H9 (cell line): ENCODE data around the gene RAB11A. TPM values are rescaled to one million over a fixed set of nuclear protein-coding genes. Genes with fewer than 3 reads are reported as not detected.

Experiments used
- DNase-seq: peaks from one replicate; pipeline ENCODE4 v3.0.0-alpha.2; 2017
- H2AFZ ChIP-seq: one replicate; pipeline ENCODE4 v1.6.1; 2013; ENCODE audit warnings: mild to moderate bottlenecking, low read length, control low read depth, moderate library complexity
- H2AK5ac ChIP-seq: 2 replicates; pipeline ENCODE4 v1.6.1; 2013; ENCODE audit warnings: low read length, control low read depth, mixed read lengths; ENCODE audit not compliant: insufficient read length
- H2BK120ac ChIP-seq: one replicate; pipeline ENCODE4 v1.6.1; 2013; ENCODE audit warnings: low read depth, mild to moderate bottlenecking, low read length, control low read depth, inconsistent platforms; ENCODE audit not compliant: poor library complexity, severe bottlenecking
- H2BK12ac ChIP-seq: 2 replicates; pipeline ENCODE4 v1.6.1; 2013; ENCODE audit warnings: low read length, control low read depth, mixed read lengths, low read depth; ENCODE audit not compliant: insufficient read length
- H2BK15ac ChIP-seq: 2 replicates; pipeline ENCODE4 v1.6.1; 2013; ENCODE audit warnings: low read depth, low read length, control low read depth
- H2BK20ac ChIP-seq: one replicate; pipeline ENCODE4 v1.6.1; 2013; ENCODE audit warnings: low read depth, mild to moderate bottlenecking, low read length, control low read depth, inconsistent platforms; ENCODE audit not compliant: poor library complexity, severe bottlenecking
- H2BK5ac ChIP-seq: 2 replicates; pipeline ENCODE4 v1.6.1; 2013; ENCODE audit warnings: low read length, control low read depth, mixed read lengths; ENCODE audit not compliant: insufficient read length
- H3K14ac ChIP-seq: 2 replicates; pipeline ENCODE4 v1.6.1; 2013; ENCODE audit warnings: low read length, control low read depth; ENCODE audit not compliant: insufficient read depth
- H3K18ac ChIP-seq: 2 replicates; pipeline ENCODE4 v1.6.1; 2013; ENCODE audit warnings: low read depth, mild to moderate bottlenecking, mixed read lengths, low read length, control low read depth; ENCODE audit not compliant: insufficient read length
- H3K23ac ChIP-seq: 2 replicates; pipeline ENCODE4 v1.6.1; 2013; ENCODE audit warnings: low read length, control low read depth, mixed read lengths, low read depth; ENCODE audit not compliant: insufficient read length
- H3K23me2 ChIP-seq: 2 replicates; pipeline ENCODE4 v1.6.1; 2013; ENCODE audit warnings: low read depth, mild to moderate bottlenecking, mixed read lengths, low read length, control low read depth; ENCODE audit not compliant: insufficient read length, poor library complexity, severe bottlenecking
- H3K27ac ChIP-seq: 2 replicates; pipeline ENCODE4 v1.5.1; 2013; ENCODE audit warnings: low read length, control low read depth, mixed read lengths, low read depth; ENCODE audit not compliant: insufficient read length
- H3K27me3 ChIP-seq: 2 replicates; pipeline ENCODE4 v1.6.1; 2013; ENCODE audit warnings: low read length, control low read depth, inconsistent platforms; ENCODE audit not compliant: insufficient read depth
- H3K4ac ChIP-seq: 2 replicates; pipeline ENCODE4 v1.6.1; 2013; ENCODE audit warnings: low read depth, mild to moderate bottlenecking, control low read depth, inconsistent platforms, low read length, moderate library complexity
- H3K4me1 ChIP-seq: 2 replicates; pipeline ENCODE4 v1.6.1; 2013; ENCODE audit warnings: low read length, control low read depth, inconsistent platforms; ENCODE audit not compliant: insufficient read depth
- H3K4me2 ChIP-seq: 2 replicates; pipeline ENCODE4 v1.6.1; 2013; ENCODE audit warnings: low read length, control low read depth, mixed read lengths; ENCODE audit not compliant: insufficient read length, insufficient read depth
- H3K56ac ChIP-seq: 2 replicates; pipeline ENCODE4 v1.6.1; 2013; ENCODE audit warnings: low read depth, mild to moderate bottlenecking, mixed read lengths, low read length, control low read depth; ENCODE audit not compliant: insufficient read length
- H3K79me1 ChIP-seq: 2 replicates; pipeline ENCODE4 v1.6.1; 2013; ENCODE audit warnings: low read depth, mild to moderate bottlenecking, moderate library complexity, low read length, control low read depth, inconsistent platforms; ENCODE audit not compliant: insufficient read depth, poor library complexity, severe bottlenecking
- H3K79me2 ChIP-seq: 2 replicates; pipeline ENCODE4 v1.6.1; 2013; ENCODE audit warnings: low read length, control low read depth, inconsistent platforms; ENCODE audit not compliant: insufficient read depth
- H3K9ac ChIP-seq: 2 replicates; pipeline ENCODE4 v1.6.1; 2013; ENCODE audit warnings: low read length, control low read depth, mixed read lengths; ENCODE audit not compliant: insufficient read length; ENCODE audit errors: extremely low read depth
- H3K9me3 ChIP-seq: one replicate; pipeline ENCODE4 v1.6.1; 2013; ENCODE audit warnings: low read depth, low read length, inconsistent platforms; ENCODE audit not compliant: control insufficient read depth
- H3T11ph ChIP-seq: one replicate; pipeline ENCODE4 v1.6.1; 2013; ENCODE audit warnings: mild to moderate bottlenecking, low read length, control low read depth, inconsistent platforms
- H4K20me1 ChIP-seq: one replicate; pipeline ENCODE4 v1.6.1; 2013; ENCODE audit not compliant: control insufficient read depth, insufficient read length, insufficient read depth
- H4K5ac ChIP-seq: 2 replicates; pipeline ENCODE4 v1.6.1; 2013; ENCODE audit warnings: low read depth, mild to moderate bottlenecking, mixed read lengths, low read length, control low read depth; ENCODE audit not compliant: insufficient read length
- H4K8ac ChIP-seq: replicated peaks from 2 replicates; pipeline ENCODE4 v1.6.1; 2013; ENCODE audit warnings: low read length, control low read depth, mixed read lengths, low read depth; ENCODE audit not compliant: insufficient read length
- H4K91ac ChIP-seq: 2 replicates; pipeline ENCODE4 v1.6.1; 2013; ENCODE audit warnings: low read depth, mild to moderate bottlenecking, moderate library complexity, mixed read lengths, low read length, control low read depth; ENCODE audit not compliant: insufficient read length
- H3K27ac Mint-ChIP-seq, 3 experiments: 2 replicates in 2 of 3; 3 replicates in 1 of 3; pipeline ENCODE4 v1.8.0; 2020 to 2021; ENCODE audit warnings: mixed read lengths in 3 of 3, mild to moderate bottlenecking in 1 of 3, moderate library complexity in 1 of 3
- H3K27me3 Mint-ChIP-seq: 2 replicates; pipeline ENCODE4 v1.8.0; 2021; ENCODE audit warnings: low read depth, mild to moderate bottlenecking, moderate library complexity, mixed read lengths
- H3K36me3 Mint-ChIP-seq, 3 experiments: 2 replicates in 2 of 3; 3 replicates in 1 of 3; pipeline ENCODE4 v1.8.0; 2020 to 2021; ENCODE audit warnings: low read depth in 3 of 3, mixed read lengths in 3 of 3; ENCODE audit not compliant: insufficient read depth in 1 of 3
- H3K4me1 Mint-ChIP-seq, 2 experiments: 2 replicates each; pipeline ENCODE4 v1.8.0; 2020; ENCODE audit warnings: mixed read lengths in 2 of 2
- H3K4me3 Mint-ChIP-seq, 2 experiments: 2 replicates in 1 of 2; 3 replicates in 1 of 2; pipeline ENCODE4 v1.8.0; 2020 to 2021; ENCODE audit warnings: mild to moderate bottlenecking in 2 of 2, mixed read lengths in 2 of 2, moderate library complexity in 1 of 2
- H3K9me3 Mint-ChIP-seq, 2 experiments: 2 replicates in 1 of 2; 3 replicates in 1 of 2; pipeline ENCODE4 v1.8.0; 2020; ENCODE audit warnings: mild to moderate bottlenecking in 2 of 2, mixed read lengths in 2 of 2, moderate library complexity in 1 of 2
- WGBS: extraction: QIAGEN DNeasy Blood & Tissue Kit; methylation state at CpG from one replicate; pipeline ENCODE4 v1.1.7; 2013; ENCODE audit warnings: missing lambda C conversion rate, low lambda C conversion rate, mixed read lengths; ENCODE audit not compliant: insufficient read length; ENCODE audit errors: extremely low coverage; 5-methylcytosine and 5-hydroxymethylcytosine counted together
- total RNA-seq: library from RNA; stranded (reverse); gene quantifications from 2 replicates; pipeline ENCODE4 v1.2.1, GENCODE V29; 2021
- TF ChIP-seq, protein P1 (sequence below): fragments of 200-600 bp; sonication (generic); conservative IDR thresholded peaks from 3 replicates; pipeline ENCODE4 v1.8.0; 2021; ENCODE audit warnings: antibody characterized with exemption, mild to moderate bottlenecking

Gene RAB11A
- total RNA-seq, 1 experiment from 2014 or later: 217 TPM

DNA sequence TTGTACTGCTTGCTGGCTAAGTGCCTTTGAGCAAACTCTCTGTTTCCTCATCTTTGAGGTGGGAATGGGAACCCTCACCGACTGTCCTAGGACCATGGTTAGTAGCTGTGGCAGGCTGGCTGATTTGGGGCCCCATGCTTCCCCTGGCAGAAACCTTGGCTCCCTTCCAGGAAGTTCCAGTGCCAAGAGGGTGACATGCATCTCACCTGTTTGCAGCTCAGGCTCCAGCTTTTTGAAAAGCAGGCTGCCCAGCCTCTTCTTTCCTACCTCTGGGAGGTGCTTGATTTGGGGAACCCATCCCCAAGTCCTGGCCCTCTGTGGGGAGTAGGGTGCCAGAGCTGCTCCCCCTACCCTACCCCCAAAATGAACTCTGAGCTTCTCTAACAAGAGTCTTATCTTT lies 50.8 kb downstream of the RAB11A start:
- H4K8ac ChIP-seq: no peak overlapping the region
- Mint-ChIP-seq H3K27me3 (no peaks in the 10 kb centered on the region), H3K27ac (no peak overlapping the region)

More for the DNA sequence above, 50.8 kb downstream of the RAB11A start:
- peaks cover 2% of the 10 kb centered on the region; the same call in 1 of the 2 replicates for H3K4me1 ChIP-seq
- no peak for DNase-seq
- H3K79me2 ChIP-seq: no peaks in the 10 kb centered on the region
- no CpG with 5 or more reads among the region's 1 CpG for whole genome bisulfite sequencing
- no peak overlapping the region for H3K9ac ChIP-seq
- no peaks in the 10 kb centered on the region for H3K9me3 Mint-ChIP-seq
- no peaks in the 10 kb centered on the region for H3K23me2 ChIP-seq
- H3K9me3 ChIP-seq: no peaks in the 10 kb centered on the region
- no peak overlapping the region for H2BK12ac ChIP-seq
- H2BK20ac ChIP-seq: no peak overlapping the region
- no peak overlapping the region for H3K4me3 Mint-ChIP-seq
- H3K79me1 ChIP-seq: no peaks in the 10 kb centered on the region
- no peak overlapping the region for H2BK15ac ChIP-seq
- no peak overlapping the region for H2AFZ ChIP-seq
- H2BK120ac ChIP-seq: no peak overlapping the region
- no peak overlapping the region for H2BK5ac ChIP-seq
- no peak overlapping the region for H3K4me2 ChIP-seq
- no peak overlapping the region for H4K91ac ChIP-seq
- H4K20me1 ChIP-seq: no peaks in the 10 kb centered on the region
- H3K14ac ChIP-seq: no peak overlapping the region
- H3K56ac ChIP-seq: no peak overlapping the region
- no peak overlapping the region for H3K27ac ChIP-seq
- H3K4me1 Mint-ChIP-seq: peaks cover 30 to 44% of the 10 kb centered on the region in 2 experiments
- H3T11ph ChIP-seq: no peak overlapping the region
- no peak overlapping the region for H3K4ac ChIP-seq
- no peak overlapping the region for H3K18ac ChIP-seq
- no peaks in the 10 kb centered on the region for H3K36me3 Mint-ChIP-seq
- H2AK5ac ChIP-seq: no peak overlapping the region
- no peaks in the 10 kb centered on the region for H3K27me3 ChIP-seq
- H3K23ac ChIP-seq: no peak overlapping the region
- no peak overlapping the region for H4K5ac ChIP-seq
- TF ChIP-seq, protein P1, sequence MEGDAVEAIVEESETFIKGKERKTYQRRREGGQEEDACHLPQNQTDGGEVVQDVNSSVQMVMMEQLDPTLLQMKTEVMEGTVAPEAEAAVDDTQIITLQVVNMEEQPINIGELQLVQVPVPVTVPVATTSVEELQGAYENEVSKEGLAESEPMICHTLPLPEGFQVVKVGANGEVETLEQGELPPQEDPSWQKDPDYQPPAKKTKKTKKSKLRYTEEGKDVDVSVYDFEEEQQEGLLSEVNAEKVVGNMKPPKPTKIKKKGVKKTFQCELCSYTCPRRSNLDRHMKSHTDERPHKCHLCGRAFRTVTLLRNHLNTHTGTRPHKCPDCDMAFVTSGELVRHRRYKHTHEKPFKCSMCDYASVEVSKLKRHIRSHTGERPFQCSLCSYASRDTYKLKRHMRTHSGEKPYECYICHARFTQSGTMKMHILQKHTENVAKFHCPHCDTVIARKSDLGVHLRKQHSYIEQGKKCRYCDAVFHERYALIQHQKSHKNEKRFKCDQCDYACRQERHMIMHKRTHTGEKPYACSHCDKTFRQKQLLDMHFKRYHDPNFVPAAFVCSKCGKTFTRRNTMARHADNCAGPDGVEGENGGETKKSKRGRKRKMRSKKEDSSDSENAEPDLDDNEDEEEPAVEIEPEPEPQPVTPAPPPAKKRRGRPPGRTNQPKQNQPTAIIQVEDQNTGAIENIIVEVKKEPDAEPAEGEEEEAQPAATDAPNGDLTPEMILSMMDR: no peak
